ENCODE measurements around the gene CRYBB1.

The CRYBB1 gene

DNA sequence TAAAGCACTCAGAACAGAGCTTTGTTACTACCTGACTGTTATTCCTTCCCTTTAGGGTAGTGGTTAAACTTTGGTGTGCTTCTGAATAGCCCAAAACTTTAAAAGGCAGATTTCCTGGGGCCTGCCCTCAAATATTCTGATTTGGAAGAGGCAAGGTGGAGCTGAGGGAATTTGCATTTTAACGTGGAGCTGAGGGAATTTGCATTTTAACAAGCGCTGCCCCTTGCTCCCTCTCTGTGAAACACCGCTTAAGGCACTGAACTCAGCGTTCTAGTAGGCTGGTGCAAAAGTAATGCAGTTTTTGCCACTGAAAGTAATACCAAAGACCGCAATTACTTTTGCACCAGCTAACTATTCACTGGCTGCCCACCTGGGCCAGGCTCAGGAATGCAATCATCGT lies 62.9 kb downstream of the CRYBB1 start:
- no peak for DNase-seq (ENCODE audit: low read depth in 2 of 2)

DNA sequence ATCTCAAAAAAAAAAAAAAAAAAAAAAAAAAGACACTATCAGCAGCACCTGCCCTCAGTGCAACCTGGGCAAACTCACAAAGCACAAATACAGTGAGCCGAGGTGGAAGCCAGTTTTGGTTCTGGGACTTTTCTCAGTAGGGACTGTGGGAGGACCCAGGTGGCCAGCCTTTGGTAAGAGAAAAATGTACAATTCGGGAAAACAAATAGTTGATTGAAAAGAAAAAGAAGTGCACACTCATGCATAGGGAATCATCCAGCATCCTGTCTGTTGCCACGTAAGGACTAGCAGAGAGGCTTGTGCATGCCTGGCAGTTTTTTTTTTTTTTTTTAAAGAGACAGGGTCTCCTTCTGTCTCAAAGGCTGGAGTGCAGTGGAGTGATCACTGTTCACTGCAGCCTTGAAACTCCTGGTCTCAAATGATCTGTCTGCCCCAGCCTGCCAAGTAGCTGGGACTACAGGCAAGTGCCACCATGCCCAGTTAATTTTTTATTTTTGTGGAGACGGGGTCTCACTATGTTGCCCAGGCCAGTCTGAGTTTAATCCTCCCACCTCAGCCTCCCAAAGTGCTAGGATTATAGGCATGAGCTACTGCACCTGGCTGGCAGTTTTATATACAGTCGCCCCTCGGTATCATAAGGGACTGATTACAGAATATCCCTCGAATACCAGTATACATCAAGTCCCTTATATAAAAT lies 64.6 kb downstream of the CRYBB1 start:
- no peak for DNase-seq (ENCODE audit: low read depth in 2 of 2)

DNA sequence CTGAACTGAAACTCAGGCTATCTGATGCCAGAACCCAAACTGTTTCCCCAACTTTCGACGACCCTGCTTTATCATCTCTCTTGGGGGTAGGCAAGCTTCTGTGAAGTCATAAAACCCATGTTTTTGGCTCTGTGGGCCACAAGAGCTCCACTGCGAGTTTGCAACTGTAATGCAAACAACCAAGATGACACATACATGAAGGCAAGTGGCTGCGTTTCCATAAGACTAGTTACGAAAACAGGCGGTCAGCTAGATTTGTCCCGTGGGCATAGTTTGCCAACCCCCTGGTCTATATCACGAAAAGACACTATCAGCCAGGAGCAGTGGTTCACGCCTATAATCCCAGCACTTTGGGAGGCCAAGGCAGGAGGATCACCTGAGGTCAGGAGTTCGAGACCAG lies 65.4 kb downstream of the CRYBB1 start:
- DNase-seq (ENCODE audit: low read depth in 2 of 2), result no peak

DNA sequence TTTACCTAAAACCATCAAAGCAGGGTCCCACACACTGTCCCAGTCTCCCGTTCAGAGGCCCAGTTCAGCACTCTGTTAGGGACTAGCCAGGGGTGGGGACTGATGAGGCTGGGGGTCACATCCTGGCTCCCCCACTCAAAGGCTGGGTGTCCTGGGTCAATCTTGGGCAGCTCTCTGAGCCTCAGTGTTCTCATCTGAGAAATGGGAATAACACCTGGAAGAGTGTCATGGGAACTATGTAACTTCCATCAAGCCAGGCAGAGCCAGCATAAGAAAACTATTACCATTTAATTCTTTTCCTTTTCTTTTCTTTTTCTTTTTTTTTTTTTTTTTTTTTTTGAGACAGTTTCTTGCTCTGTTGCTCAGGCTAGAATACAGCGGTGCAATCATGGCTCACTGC lies 66.3 kb downstream of the CRYBB1 start:
- no peak for DNase-seq (ENCODE audit: low read depth in 2 of 2)

DNA sequence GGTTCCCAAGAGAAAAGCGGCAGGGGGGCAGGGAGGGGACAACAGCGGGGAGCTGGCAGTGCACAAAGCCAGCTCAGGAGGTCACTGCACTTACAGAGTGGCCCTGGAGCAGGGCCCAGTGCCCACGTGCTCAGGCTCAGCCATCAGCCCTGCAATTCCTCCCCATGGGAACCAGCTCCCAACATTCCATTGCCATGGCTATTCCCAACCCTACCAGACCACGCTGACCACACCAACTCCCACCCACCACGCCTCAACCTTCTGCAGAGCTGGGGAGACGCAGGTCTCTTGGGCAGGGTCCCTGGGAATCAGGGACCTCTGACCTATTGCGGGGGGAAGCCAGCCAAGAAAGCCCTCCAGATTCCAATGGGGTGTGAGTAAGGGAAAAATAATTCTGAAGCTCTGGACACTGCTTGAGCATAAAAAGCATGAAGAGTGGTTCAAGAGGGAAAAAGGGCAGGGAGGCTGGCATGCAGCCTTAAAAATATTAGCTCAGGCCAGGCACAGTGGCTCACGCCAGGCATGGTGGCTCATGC lies 67.3 kb downstream of the CRYBB1 start:
- DNase-seq (ENCODE audit: low read depth in 2 of 2), result no peak

DNA sequence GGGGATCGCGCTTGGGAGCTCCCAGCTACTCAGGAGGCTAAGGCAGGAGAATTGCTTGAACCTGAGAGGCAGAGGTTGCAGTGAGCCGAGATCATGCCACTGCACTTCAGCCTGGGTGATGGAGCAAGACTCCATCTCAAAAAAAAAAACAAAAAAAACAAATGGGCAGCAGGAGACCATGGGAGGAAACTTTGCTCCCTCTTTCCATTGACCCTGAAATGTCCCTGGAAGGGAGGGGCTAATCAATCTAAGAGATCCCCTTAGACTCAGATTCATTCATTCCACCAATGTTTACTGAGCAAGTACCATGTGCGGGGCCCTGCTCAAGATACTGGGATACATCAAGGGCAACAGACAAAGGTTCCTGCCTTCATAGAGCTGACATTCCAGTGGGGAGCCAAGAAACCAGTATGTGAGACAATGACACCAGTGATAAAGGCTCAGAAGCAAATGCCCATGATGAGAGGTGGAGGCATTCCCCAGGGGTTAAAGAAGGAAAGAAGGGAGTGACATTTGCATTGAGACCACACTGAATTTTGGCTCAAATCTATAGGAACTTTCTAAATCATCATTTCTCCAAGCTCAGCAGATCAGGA lies 67.8 kb downstream of the CRYBB1 start:
- DNase-seq (ENCODE audit: low read depth in 2 of 2), result no peak
